22Rv1 (cell line): ENCODE results near the gene SLC25A6.

Experiments
- H3K27ac ChIP-seq: fragments of 450-650 bp; 2 replicates; pipeline ENCODE4 v1.5.1; 2017
- CTCF ChIP-seq: fragments of 450-650 bp; IDR thresholded peaks from 2 replicates; pipeline ENCODE4 v1.5.1; 2017; ENCODE audit warnings: mild to moderate bottlenecking
- ZFX ChIP-seq: fragments of 450-650 bp; IDR thresholded peaks from 2 replicates; pipeline ENCODE4 v1.6.1; 2017; ENCODE audit warnings: antibody characterized with exemption, borderline replicate concordance

SLC25A6 gene

GRCh38 chrX:1419545-1420355 is 27.8 kb upstream of the SLC25A6 start:
- TF ChIP-seq CTCF (no peak), ZFX (no peak)
- peak overlapping the region; percentile 12 for H3K27ac ChIP-seq

- H3K27ac ChIP-seq: peak overlapping the region; percentile 12; the same call in 1 of the 2 replicates
- TF ChIP-seq CTCF (no peak), ZFX (no peak)
These were observed 27.1 kb upstream of the SLC25A6 start for GRCh38 chrX:1418901-1419544.

GRCh38 chrX:1417921-1418771 is 26.2 kb upstream of the SLC25A6 start:
- TF ChIP-seq CTCF: no peak
- no peak for TF ChIP-seq ZFX
- no peak overlapping the region for H3K27ac ChIP-seq

GRCh38 chrX:1416965-1417760 is 25.2 kb upstream of the SLC25A6 start:
- no peak overlapping the region for H3K27ac ChIP-seq
- TF ChIP-seq ZFX (no peak), CTCF (no peak)

- no peak overlapping the region for H3K27ac ChIP-seq
- TF ChIP-seq ZFX: no peak
- TF ChIP-seq CTCF: no peak
These were observed 24.4 kb upstream of the SLC25A6 start for GRCh38 chrX:1416327-1416784.

- TF ChIP-seq ZFX (no peak), CTCF (no peak)
- no peak overlapping the region for H3K27ac ChIP-seq
These were observed 20.7 kb upstream of the SLC25A6 start for GRCh38 chrX:1412551-1413161.
